ENCODE data around the gene RGS12. TPM values are rescaled to one million over a fixed set of nuclear protein-coding genes. Genes with fewer than 3 reads are reported as not detected.

The RGS12 gene
- total and polyA plus RNA-seq, 2 of the 13 experiments (the other 11 are each of a cell fraction or from before 2014, with no cell fraction given), result 21.0 to 27.7 TPM

DNA sequence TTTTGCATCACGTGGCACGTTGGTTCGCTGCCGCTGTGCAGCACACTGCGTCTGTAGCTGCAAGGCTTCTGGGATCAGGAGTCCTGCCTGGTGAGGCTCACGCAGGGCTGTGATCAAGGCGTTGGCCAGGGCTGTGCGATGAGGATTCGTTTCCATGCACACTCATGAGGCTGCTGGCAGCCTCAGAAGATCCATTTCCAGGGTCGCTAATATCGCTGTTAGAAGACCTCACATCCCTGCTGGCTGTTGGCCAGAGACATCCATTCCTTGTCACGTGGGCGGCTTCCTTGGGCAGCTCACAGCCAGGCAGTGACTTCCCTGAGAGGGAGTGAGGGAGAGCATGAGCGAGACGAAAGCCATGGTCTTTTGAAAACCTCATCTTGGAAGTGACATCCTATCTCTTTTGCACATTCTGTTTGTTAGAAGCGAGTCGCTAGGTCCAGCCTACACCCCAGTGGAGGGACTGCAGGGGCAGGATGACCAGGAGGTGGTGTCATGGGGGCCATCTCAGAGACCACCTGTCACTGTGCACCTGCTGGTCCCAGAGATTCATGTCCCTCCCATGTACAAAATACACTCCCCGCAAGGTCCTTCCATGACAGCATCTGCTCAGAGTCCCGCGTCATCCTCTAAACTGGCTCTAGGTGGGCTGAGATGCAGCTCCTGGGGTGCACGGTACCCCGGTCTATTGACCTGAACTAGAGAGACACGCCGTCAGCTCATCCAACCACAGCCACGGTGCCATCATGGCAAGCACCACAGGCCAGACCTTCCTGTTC is 12.2 kb downstream of the RGS12 start:
- FAIRE-seq (no peak), ATAC-seq (no peak), DNase-seq (ENCODE audit: low spot score) (no peak)
- H3K9ac ChIP-seq (ENCODE audit: insufficient read depth, low read depth, low read length), result no peak overlapping the region
- no peaks in the 10 kb centered on the region for H3K9me3 ChIP-seq (ENCODE audit: low read length)
- H3K79me2 ChIP-seq (ENCODE audit: insufficient read depth, low read length), result peaks cover 42% of the 10 kb centered on the region
- H3K27ac ChIP-seq (ENCODE audit: extremely low read length, insufficient read depth, low read length), result no peak overlapping the region
- H4K20me1 ChIP-seq (ENCODE audit: insufficient read depth, low read length), result peaks cover 12% of the 10 kb centered on the region
- WGBS (ENCODE audit: low lambda C conversion rate), result 97% methylated on average over 20 of the region's 25 CpGs
- in situ Hi-C loops (cut with HindIII; ENCODE audit: extremely low pct_ligation_motif_present, low pct_unique_long_range_greater_than_20kb), result no loop called here
- ChIA-PET POLR2A (no interaction called here), CTCF (ENCODE audit: low intra/inter-chr PET ratio, low total read pairs) (no interaction called here)
- TF ChIP-seq SRSF4 (IDR thresholded peaks at IDR 0.05; ENCODE audit: low read depth, low read length, poor library complexity, severe bottlenecking) (no peak), STAT5B (CRISPR knock-in tag; IDR thresholded peaks at IDR 0.05) (no peak)
- H3K27me3 ChIP-seq (ENCODE audit: control insufficient read depth in 1 of 2, insufficient read depth in 2 of 2, low read length in 2 of 2), result no peaks in the 10 kb centered on the region; a peak in 1 of 5 replicates
- peaks cover 21% of the 10 kb centered on the region for H3K4me1 ChIP-seq (ENCODE audit: insufficient read depth, low read length)
- no TSS peak for BruUV-seq (replicated peaks)
- H2AFZ ChIP-seq (ENCODE audit: low read length), result no peak overlapping the region
- H3K4me3 ChIP-seq (replicated peaks in 1 of 3; ENCODE audit: insufficient read depth in 1 of 3, low read depth in 2 of 3, low read length in 3 of 3), result no peak overlapping the region
- intact Hi-C loops (cut with micrococcal nuclease; ENCODE audit: unreplicated experiment), result loop anchor here (5.0 kb wide), 1 partner anchor 98 kb away; no protein-coding TSS in a partner anchor
- peaks cover 0 to 1% of the 10 kb centered on the region in 2 experiments; a peak in 1 of 5 replicates for H3K36me3 ChIP-seq (replicated peaks in 1 of 2; ENCODE audit: control insufficient read depth in 1 of 2, insufficient read depth in 2 of 2, low read length in 2 of 2)
- H3K4me2 ChIP-seq (ENCODE audit: low read depth, low read length), result no peak overlapping the region

DNA sequence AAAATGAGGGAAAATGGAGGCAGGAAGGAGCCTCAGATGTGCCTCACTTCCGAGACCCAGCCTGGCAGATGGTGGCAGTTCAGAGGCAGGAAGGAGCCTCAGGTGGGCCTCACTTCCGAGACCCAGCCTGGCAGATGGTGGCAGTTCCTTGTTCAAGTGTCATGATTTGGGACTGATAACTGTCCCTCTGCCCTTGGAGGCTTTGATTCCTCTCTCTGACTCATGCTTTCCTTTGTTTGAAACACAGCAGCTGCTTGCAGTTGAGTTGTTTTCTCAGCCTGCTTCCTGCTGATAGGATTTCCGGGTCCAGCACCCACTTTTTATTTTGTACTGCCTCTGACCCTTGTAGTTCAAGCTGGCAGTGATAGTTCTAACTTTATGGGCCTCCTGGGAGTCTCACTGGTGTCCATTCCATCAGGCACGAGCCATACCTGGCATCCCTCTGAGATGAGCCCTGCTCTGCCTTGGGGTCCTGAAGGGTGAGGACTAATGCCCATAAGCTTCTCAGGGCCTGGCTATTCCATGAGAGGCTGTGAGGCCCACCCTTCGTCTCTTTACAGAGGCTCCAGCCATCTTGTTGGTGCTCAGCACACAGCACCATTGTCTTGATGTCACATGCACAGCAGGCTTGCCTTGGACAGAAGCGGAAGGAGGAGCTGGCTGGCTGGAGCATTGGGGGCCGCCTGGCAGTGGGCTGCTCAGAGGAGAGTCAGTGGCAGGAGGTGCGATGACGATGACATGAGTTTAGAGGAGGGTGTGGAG is 13.0 kb downstream of the RGS12 start:
- Histone ChIP-seq H3K4me3 (replicated peaks in 1 of 3; ENCODE audit: insufficient read depth in 1 of 3, low read depth in 2 of 3, low read length in 3 of 3) (no peak overlapping the region), H3K27ac (ENCODE audit: extremely low read length, insufficient read depth, low read length) (no peak overlapping the region), H3K4me2 (ENCODE audit: low read depth, low read length) (no peak overlapping the region), H3K27me3 (ENCODE audit: control insufficient read depth in 1 of 2, insufficient read depth in 2 of 2, low read length in 2 of 2) (no peaks in the 10 kb centered on the region; a peak in 1 of 5 replicates), H3K9me3 (ENCODE audit: low read length) (no peaks in the 10 kb centered on the region), H3K79me2 (ENCODE audit: insufficient read depth, low read length) (peaks cover 36% of the 10 kb centered on the region), H4K20me1 (ENCODE audit: insufficient read depth, low read length) (peaks cover 7% of the 10 kb centered on the region; the same call in 1 of the 2 replicates), H3K4me1 (ENCODE audit: insufficient read depth, low read length) (peaks cover 13% of the 10 kb centered on the region), H3K36me3 (replicated peaks in 1 of 2; ENCODE audit: control insufficient read depth in 1 of 2, insufficient read depth in 2 of 2, low read length in 2 of 2) (peaks cover 0 to 1% of the 10 kb centered on the region in 2 experiments; a peak in 1 of 5 replicates), H3K9ac (ENCODE audit: insufficient read depth, low read depth, low read length) (no peak overlapping the region), H2AFZ (ENCODE audit: low read length) (no peak overlapping the region)
- intact Hi-C loops (cut with micrococcal nuclease; ENCODE audit: unreplicated experiment), result no loop called here
- TF ChIP-seq ZBTB20 (CRISPR knock-in tag; IDR thresholded peaks at IDR 0.05; ENCODE audit: borderline replicate concordance, low read depth), result no peak
- WGBS (ENCODE audit: low lambda C conversion rate), result 85% methylated on average over 8 of the region's 9 CpGs
- no peak for FAIRE-seq
- no TSS peak for BruUV-seq (replicated peaks)
- in situ Hi-C loops (cut with HindIII; ENCODE audit: extremely low pct_ligation_motif_present, low pct_unique_long_range_greater_than_20kb), result no loop called here
- POLR2A ChIA-PET, result no interaction called here
- CTCF ChIA-PET (ENCODE audit: low intra/inter-chr PET ratio, low total read pairs), result no interaction called here
- no peak for DNase-seq (ENCODE audit: low spot score)
- ATAC-seq, result no peak

Measured in HepG2 (cell line).